WTC11 (cell line): ENCODE measurements around the gene RSPO3. TPM values are rescaled to one million over a fixed set of nuclear protein-coding genes. Genes with fewer than 3 reads are reported as not detected.

Experiments used
- ATAC-seq: fragments of 200-7000 bp; cut with Tn5 transposase; 2 replicates; pipeline ENCODE4 v1.10.0; 2021; ENCODE audit warnings: mild to moderate bottlenecking, moderate library complexity
- CTCF ChIA-PET: fragments of 300-600 bp; sonication (Branson Sonifier 250); formaldehyde crosslinking; loops from one replicate; lab custom pipeline; 2021; ENCODE audit warnings: antibody characterized with exemption; lab: Charles Lee
- POLR2A ChIA-PET: fragments of 350-600 bp; sonication (Branson Sonifier 250); formaldehyde crosslinking; loops from one replicate; lab custom pipeline; 2021; ENCODE audit warnings: antibody characterized with exemption; lab: Charles Lee
- DNase-seq: peaks from one replicate; pipeline ENCODE4 v3.0.0; 2021; ENCODE audit warnings: low spot score
- H3K27ac Mint-ChIP-seq: 2 replicates; pipeline ENCODE4 v1.8.0; 2021; ENCODE audit warnings: mixed read lengths
- H3K27me3 Mint-ChIP-seq: 2 replicates; pipeline ENCODE4 v1.8.0; 2021; ENCODE audit warnings: low read depth, mild to moderate bottlenecking, moderate library complexity, mixed read lengths
- H3K36me3 Mint-ChIP-seq: 2 replicates; pipeline ENCODE4 v1.8.0; 2021; ENCODE audit warnings: mixed read lengths
- H3K4me1 Mint-ChIP-seq: 2 replicates; pipeline ENCODE4 v1.8.0; 2022; ENCODE audit warnings: mixed read lengths
- H3K4me3 Mint-ChIP-seq: 2 replicates; pipeline ENCODE4 v1.8.0; 2021; ENCODE audit warnings: mild to moderate bottlenecking, moderate library complexity, mixed read lengths
- H3K9me3 Mint-ChIP-seq: 2 replicates; pipeline ENCODE4 v1.8.0; 2021; ENCODE audit warnings: mixed read lengths
- ATF3 ChIP-seq: sonication (generic); formaldehyde crosslinking; conservative IDR thresholded peaks from 2 replicates; pipeline ENCODE4 v1.8.1; 2022; ENCODE audit warnings: mild to moderate bottlenecking, missing genetic modification reagents
- E2F4 ChIP-seq: sonication (generic); formaldehyde crosslinking; IDR thresholded peaks from 2 replicates; pipeline ENCODE4 v1.8.1; 2022; ENCODE audit warnings: low read depth, mild to moderate bottlenecking, moderate library complexity, missing genetic modification reagents, borderline replicate concordance
- EMX1 ChIP-seq: fragments of 250-450 bp; sonication (Bioruptor Pico); IDR thresholded peaks from 2 replicates; pipeline ENCODE4 v1.8.0; 2021; ENCODE audit warnings: mild to moderate bottlenecking
- ETV6 ChIP-seq: sonication (generic); formaldehyde crosslinking; IDR thresholded peaks from 2 replicates; pipeline ENCODE4 v1.8.1; 2022; ENCODE audit warnings: mild to moderate bottlenecking, missing genetic modification reagents
- FOXP1 ChIP-seq: sonication (generic); formaldehyde crosslinking; IDR thresholded peaks from 2 replicates; pipeline ENCODE4 v1.8.0; 2022; ENCODE audit warnings: missing genetic modification reagents, mild to moderate bottlenecking, moderate library complexity, borderline replicate concordance
- GABPB1 ChIP-seq: sonication (generic); formaldehyde crosslinking; IDR thresholded peaks from 2 replicates; pipeline ENCODE4 v1.8.1; 2023; ENCODE audit warnings: mild to moderate bottlenecking, missing genetic modification reagents
- HMGXB4 ChIP-seq: sonication (generic); formaldehyde crosslinking; IDR thresholded peaks from 2 replicates; pipeline ENCODE4 v1.8.1; 2023; ENCODE audit warnings: mild to moderate bottlenecking, moderate library complexity, missing genetic modification reagents
- MAX ChIP-seq: sonication (generic); formaldehyde crosslinking; IDR thresholded peaks from 2 replicates; pipeline ENCODE4 v1.8.0; 2022; ENCODE audit warnings: mild to moderate bottlenecking, missing genetic modification reagents
- NFE2L1 ChIP-seq: sonication (generic); formaldehyde crosslinking; IDR thresholded peaks from 2 replicates; pipeline ENCODE4 v1.8.1; 2023; ENCODE audit warnings: missing genetic modification reagents
- NFYB ChIP-seq: sonication (generic); formaldehyde crosslinking; conservative IDR thresholded peaks from 2 replicates; pipeline ENCODE4 v1.8.0; 2022; ENCODE audit warnings: low read depth, missing genetic modification reagents
- RORB ChIP-seq: fragments of 250-450 bp; sonication (Bioruptor Pico); IDR thresholded peaks from 2 replicates; pipeline ENCODE4 v1.9.0; 2021; ENCODE audit warnings: mild to moderate bottlenecking
- SOX15 ChIP-seq: fragments of 250-450 bp; sonication (Bioruptor Pico); IDR thresholded peaks from 2 replicates; pipeline ENCODE4 v1.9.0; 2021; ENCODE audit warnings: mild to moderate bottlenecking
- SP1 ChIP-seq: sonication (generic); formaldehyde crosslinking; conservative IDR thresholded peaks from 2 replicates; pipeline ENCODE4 v1.8.1; 2022; ENCODE audit warnings: missing genetic modification reagents
- TCF7 ChIP-seq: sonication (generic); formaldehyde crosslinking; IDR thresholded peaks from 2 replicates; pipeline ENCODE4 v1.8.0; 2022; ENCODE audit warnings: mild to moderate bottlenecking, low read depth, missing genetic modification reagents, moderate library complexity
- TEAD1 ChIP-seq: sonication (generic); formaldehyde crosslinking; IDR thresholded peaks from 2 replicates; pipeline ENCODE4 v1.8.0; 2022; ENCODE audit warnings: mild to moderate bottlenecking, missing genetic modification reagents
- USF2 ChIP-seq: sonication (generic); formaldehyde crosslinking; IDR thresholded peaks from 2 replicates; pipeline ENCODE4 v1.8.1; 2023; ENCODE audit warnings: mild to moderate bottlenecking, missing genetic modification reagents, moderate library complexity
- ZMAT4 ChIP-seq: fragments of 250-450 bp; sonication (Bioruptor Pico); IDR thresholded peaks from 2 replicates; pipeline ENCODE4 v1.9.0; 2021; ENCODE audit warnings: mild to moderate bottlenecking
- ZNF121 ChIP-seq: sonication (generic); formaldehyde crosslinking; IDR thresholded peaks from 2 replicates; pipeline ENCODE4 v1.8.0; 2023; ENCODE audit warnings: missing genetic modification reagents
- ZNF232 ChIP-seq: sonication (generic); formaldehyde crosslinking; IDR thresholded peaks from 2 replicates; pipeline ENCODE4 v1.8.0; 2022; ENCODE audit warnings: mild to moderate bottlenecking, missing genetic modification reagents
- ZNF423 ChIP-seq: fragments of 250-450 bp; sonication (Bioruptor Pico); IDR thresholded peaks from 2 replicates; pipeline ENCODE4 v2.1.2; 2022; ENCODE audit warnings: mild to moderate bottlenecking, moderate library complexity
- ZNF512 ChIP-seq: sonication (generic); formaldehyde crosslinking; IDR thresholded peaks from 2 replicates; pipeline ENCODE4 v1.8.1; 2022; ENCODE audit warnings: missing genetic modification reagents, borderline replicate concordance
- ZNF671 ChIP-seq: fragments of 250-450 bp; sonication (Bioruptor Pico); IDR thresholded peaks from 2 replicates; pipeline ENCODE4 v1.8.0; 2021; ENCODE audit warnings: mild to moderate bottlenecking
- total RNA-seq: library from RNA; stranded (reverse); gene quantifications from 3 replicates; pipeline ENCODE4 v1.2.3, GENCODE V29; 2021

RSPO3 gene
- total RNA-seq, 1 experiment from 2014 or later = not detected

GRCh38 chr6:127103482-127103881, 15.0 kb upstream of the RSPO3 start:
- ChIA-PET POLR2A (no interaction called here), CTCF (no interaction called here)
- TF ChIP-seq NFE2L1 (CRISPR knock-in tag) (no peak), SOX15 (CRISPR knock-in tag) (no peak), ETV6 (CRISPR knock-in tag) (no peak), ZMAT4 (no peak), TCF7 (no peak), ZNF232 (no peak), ZNF671 (CRISPR knock-in tag) (no peak), RORB (no peak)
- Mint-ChIP-seq H3K4me3 (no peak overlapping the region), H3K9me3 (no peaks in the 10 kb centered on the region), H3K27me3 (no peaks in the 10 kb centered on the region; the same call in 1 of the 2 replicates), H3K36me3 (no peaks in the 10 kb centered on the region), H3K27ac (no peak overlapping the region), H3K4me1 (no peaks in the 10 kb centered on the region)
- DNase-seq (no peak), ATAC-seq (no peak)

- H3K4me3 Mint-ChIP-seq = no peak overlapping the region
- no peaks in the 10 kb centered on the region for H3K9me3 Mint-ChIP-seq
- ChIA-PET POLR2A (no interaction called here), CTCF (no interaction called here)
- no peak for ATAC-seq
- TF ChIP-seq USF2 (CRISPR knock-in tag) (no peak), GABPB1 (CRISPR knock-in tag) (no peak), SP1 (CRISPR knock-in tag) (no peak), ZNF121 (CRISPR knock-in tag) (no peak), NFYB (CRISPR knock-in tag) (no peak), ATF3 (CRISPR knock-in tag) (no peak), EMX1 (CRISPR knock-in tag) (no peak), TEAD1 (CRISPR knock-in tag) (no peak), FOXP1 (no peak), HMGXB4 (no peak), ZNF423 (CRISPR knock-in tag) (no peak), ZNF512 (CRISPR knock-in tag) (no peak)
- H3K36me3 Mint-ChIP-seq = no peaks in the 10 kb centered on the region
- H3K27me3 Mint-ChIP-seq = no peaks in the 10 kb centered on the region; the same call in 1 of the 2 replicates
- no peak overlapping the region for H3K27ac Mint-ChIP-seq
- no peaks in the 10 kb centered on the region for H3K4me1 Mint-ChIP-seq
- no peak for DNase-seq
Observed at GRCh38 chr6:127107916-127108315, 10.6 kb upstream of the RSPO3 start.

GRCh38 chr6:127110712-127111111, 7.8 kb upstream of the RSPO3 start:
- Mint-ChIP-seq H3K27me3 (peaks cover 9% of the 10 kb centered on the region), H3K4me1 (no peaks in the 10 kb centered on the region), H3K9me3 (no peaks in the 10 kb centered on the region), H3K4me3 (no peak overlapping the region)
- POLR2A ChIA-PET = no interaction called here
- no peak for ATAC-seq
- DNase-seq = no peak
- CTCF ChIA-PET = no interaction called here
- TF ChIP-seq E2F4 (no peak), RORB (no peak), MAX (no peak), TEAD1 (CRISPR knock-in tag) (no peak), USF2 (CRISPR knock-in tag) (no peak)
- TF ChIP-seq, all 79 proteins: peak for 0
- no peak overlapping the region for H3K27ac Mint-ChIP-seq
- H3K36me3 Mint-ChIP-seq = no peaks in the 10 kb centered on the region
